ENCODE measurements around the gene PHLDB3.

DNA sequence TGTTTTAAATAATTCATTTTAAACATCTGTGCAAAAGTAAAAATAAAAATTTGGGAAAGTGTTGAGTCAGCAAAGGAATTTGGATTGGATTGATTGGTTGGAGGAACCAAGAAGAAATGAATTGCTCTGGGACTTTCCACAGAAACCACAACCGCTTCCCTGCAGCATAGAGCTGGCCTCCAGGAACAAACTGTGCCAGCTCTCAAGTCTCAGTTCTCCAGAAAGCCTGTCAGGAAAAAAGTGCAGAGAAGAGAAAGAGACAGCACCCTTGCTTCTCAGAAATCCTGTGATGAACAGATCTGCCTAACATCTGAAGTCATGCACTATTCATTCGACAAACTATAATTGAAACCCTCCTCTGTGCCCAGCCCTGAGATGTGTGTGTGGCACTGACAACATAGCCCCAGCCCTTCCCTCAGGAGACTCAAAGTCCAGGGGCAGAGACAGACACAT is 54.0 kb downstream of the PHLDB3 start:
- TF ChIP-seq, protein P1, sequence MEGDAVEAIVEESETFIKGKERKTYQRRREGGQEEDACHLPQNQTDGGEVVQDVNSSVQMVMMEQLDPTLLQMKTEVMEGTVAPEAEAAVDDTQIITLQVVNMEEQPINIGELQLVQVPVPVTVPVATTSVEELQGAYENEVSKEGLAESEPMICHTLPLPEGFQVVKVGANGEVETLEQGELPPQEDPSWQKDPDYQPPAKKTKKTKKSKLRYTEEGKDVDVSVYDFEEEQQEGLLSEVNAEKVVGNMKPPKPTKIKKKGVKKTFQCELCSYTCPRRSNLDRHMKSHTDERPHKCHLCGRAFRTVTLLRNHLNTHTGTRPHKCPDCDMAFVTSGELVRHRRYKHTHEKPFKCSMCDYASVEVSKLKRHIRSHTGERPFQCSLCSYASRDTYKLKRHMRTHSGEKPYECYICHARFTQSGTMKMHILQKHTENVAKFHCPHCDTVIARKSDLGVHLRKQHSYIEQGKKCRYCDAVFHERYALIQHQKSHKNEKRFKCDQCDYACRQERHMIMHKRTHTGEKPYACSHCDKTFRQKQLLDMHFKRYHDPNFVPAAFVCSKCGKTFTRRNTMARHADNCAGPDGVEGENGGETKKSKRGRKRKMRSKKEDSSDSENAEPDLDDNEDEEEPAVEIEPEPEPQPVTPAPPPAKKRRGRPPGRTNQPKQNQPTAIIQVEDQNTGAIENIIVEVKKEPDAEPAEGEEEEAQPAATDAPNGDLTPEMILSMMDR (IDR thresholded peaks at IDR 0.05): no peak
- TF ChIP-seq, protein P2, sequence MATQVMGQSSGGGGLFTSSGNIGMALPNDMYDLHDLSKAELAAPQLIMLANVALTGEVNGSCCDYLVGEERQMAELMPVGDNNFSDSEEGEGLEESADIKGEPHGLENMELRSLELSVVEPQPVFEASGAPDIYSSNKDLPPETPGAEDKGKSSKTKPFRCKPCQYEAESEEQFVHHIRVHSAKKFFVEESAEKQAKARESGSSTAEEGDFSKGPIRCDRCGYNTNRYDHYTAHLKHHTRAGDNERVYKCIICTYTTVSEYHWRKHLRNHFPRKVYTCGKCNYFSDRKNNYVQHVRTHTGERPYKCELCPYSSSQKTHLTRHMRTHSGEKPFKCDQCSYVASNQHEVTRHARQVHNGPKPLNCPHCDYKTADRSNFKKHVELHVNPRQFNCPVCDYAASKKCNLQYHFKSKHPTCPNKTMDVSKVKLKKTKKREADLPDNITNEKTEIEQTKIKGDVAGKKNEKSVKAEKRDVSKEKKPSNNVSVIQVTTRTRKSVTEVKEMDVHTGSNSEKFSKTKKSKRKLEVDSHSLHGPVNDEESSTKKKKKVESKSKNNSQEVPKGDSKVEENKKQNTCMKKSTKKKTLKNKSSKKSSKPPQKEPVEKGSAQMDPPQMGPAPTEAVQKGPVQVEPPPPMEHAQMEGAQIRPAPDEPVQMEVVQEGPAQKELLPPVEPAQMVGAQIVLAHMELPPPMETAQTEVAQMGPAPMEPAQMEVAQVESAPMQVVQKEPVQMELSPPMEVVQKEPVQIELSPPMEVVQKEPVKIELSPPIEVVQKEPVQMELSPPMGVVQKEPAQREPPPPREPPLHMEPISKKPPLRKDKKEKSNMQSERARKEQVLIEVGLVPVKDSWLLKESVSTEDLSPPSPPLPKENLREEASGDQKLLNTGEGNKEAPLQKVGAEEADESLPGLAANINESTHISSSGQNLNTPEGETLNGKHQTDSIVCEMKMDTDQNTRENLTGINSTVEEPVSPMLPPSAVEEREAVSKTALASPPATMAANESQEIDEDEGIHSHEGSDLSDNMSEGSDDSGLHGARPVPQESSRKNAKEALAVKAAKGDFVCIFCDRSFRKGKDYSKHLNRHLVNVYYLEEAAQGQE (IDR thresholded peaks at IDR 0.05; ENCODE audit: insufficient read depth in 1 of 2, low read depth in 2 of 2, low read length in 1 of 2): no peak
- no peak for TF ChIP-seq SIN3A (IDR thresholded peaks at IDR 0.05; ENCODE audit: borderline replicate concordance, insufficient read depth, low read depth, low read length)

Measured in Panc1 (cell line).